Activated T-cell treated with anti-CD3 and anti-CD28 coated beads, Interleukin-2, amount 50 U/mL, for 72 hours (primary cell): ENCODE results near the gene GSE1. TPM values are rescaled to one million over a fixed set of nuclear protein-coding genes. Genes with fewer than 3 reads are reported as not detected.

Source experiments
- ATAC-seq, 2 donors: fragments of 150-1000 bp; cut with Tn5 transposase; replicated peaks in 1 of 2; 2 replicates each; pipeline ENCODE4 v1.10.0; 2021; ENCODE audit warnings: moderate library complexity in 2 of 2, mild to moderate bottlenecking in 1 of 2
- DNase-seq, 2 donors: peaks; one replicate each; pipeline ENCODE4 v3.0.0; 2021 to 2022; ENCODE audit warnings: mixed read lengths in 1 of 2
- H3K27ac Mint-ChIP-seq: one replicate; pipeline ENCODE4 v1.8.0; 2022; ENCODE audit warnings: mild to moderate bottlenecking, moderate library complexity, mixed read lengths
- H3K27me3 Mint-ChIP-seq: one replicate; pipeline ENCODE4 v1.8.0; 2022; ENCODE audit warnings: low read depth, mixed read lengths
- H3K36me3 Mint-ChIP-seq, 2 donors: one replicate each; pipeline ENCODE4 v1.8.0; 2022; ENCODE audit warnings: mixed read lengths in 2 of 2, mild to moderate bottlenecking in 1 of 2; ENCODE audit not compliant: insufficient read depth in 2 of 2
- H3K4me1 Mint-ChIP-seq: one replicate; pipeline ENCODE4 v1.8.0; 2022; ENCODE audit warnings: low read depth, mixed read lengths
- H3K4me3 Mint-ChIP-seq, 2 donors: one replicate each; pipeline ENCODE4 v1.8.0; 2022; ENCODE audit warnings: mild to moderate bottlenecking in 2 of 2, mixed read lengths in 2 of 2, moderate library complexity in 2 of 2
- H3K9me3 Mint-ChIP-seq, 2 donors: one replicate each; pipeline ENCODE4 v1.8.0; 2022; ENCODE audit warnings: mixed read lengths in 2 of 2
- total RNA-seq, 2 donors: library from RNA; stranded (reverse); gene quantifications; one replicate each; pipeline ENCODE4 v1.2.3, GENCODE V29; 2022

Gene GSE1
- total RNA-seq, 2 donors from 2014 or later, result 26.7 to 30.9 TPM

DNA sequence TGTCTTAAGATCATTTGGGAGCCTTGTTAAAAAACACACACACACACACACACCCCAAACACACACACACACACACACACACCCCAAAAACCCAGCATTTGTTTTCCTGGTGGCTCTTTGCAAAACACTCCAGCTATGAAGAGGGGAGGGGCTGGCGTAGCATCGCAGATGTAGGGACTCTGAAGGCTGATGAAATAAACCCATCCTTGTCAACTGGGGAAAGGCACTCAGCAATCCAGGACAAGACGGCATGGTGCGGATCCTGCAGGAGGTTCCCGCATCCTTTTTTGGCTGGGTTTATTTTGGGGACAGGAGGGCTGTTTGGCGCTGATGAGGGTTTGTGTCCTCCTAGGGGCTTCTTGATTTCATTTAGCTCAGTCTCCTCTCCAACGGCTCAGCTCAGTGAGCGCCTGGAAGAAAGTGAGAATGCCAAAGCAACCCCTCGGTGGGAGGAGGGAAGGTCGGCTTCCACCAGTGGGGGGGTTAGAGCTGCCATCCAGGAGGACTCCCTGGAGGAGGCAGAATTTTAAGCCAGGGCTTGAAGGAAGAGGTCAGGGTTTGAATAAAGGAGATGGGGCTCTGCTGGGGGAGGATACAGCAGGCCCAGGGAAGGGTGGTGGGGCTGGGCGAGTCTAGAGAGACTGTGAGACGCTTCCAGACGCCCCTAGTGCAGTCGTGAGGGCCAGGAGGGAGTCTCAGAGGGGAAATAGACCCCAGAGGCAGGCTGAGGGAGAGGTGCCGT, 12.4 kb upstream of the GSE1 start:
- no peaks in the 10 kb centered on the region for H3K27me3 Mint-ChIP-seq
- no peak overlapping the region for H3K4me3 Mint-ChIP-seq
- no peaks in the 10 kb centered on the region for H3K4me1 Mint-ChIP-seq
- H3K9me3 Mint-ChIP-seq, result no peaks in the 10 kb centered on the region
- no peaks in the 10 kb centered on the region for H3K36me3 Mint-ChIP-seq
- DNase-seq (no peak), ATAC-seq (no peak)
- H3K27ac Mint-ChIP-seq, result no peak overlapping the region

DNA sequence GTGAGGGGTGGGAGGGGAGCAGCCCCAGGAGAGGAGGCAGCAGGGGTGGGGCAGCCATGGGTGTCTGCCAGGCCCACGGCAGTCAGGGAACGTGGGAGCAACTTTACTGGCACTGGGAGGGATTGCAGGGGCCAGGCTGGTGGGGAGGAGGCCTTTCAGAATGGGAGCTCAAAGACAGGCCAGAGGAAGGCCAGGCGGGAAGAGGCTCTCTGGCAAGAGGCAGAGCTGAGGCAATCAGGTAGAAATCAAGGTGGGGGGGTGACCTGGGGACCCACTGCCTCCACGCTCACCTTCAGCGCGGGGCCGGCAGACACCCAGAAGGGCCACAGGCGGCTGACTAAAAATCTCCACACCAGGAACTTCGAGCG, 11.9 kb upstream of the GSE1 start:
- no peak for DNase-seq
- Mint-ChIP-seq H3K27ac (no peak overlapping the region), H3K27me3 (no peaks in the 10 kb centered on the region), H3K4me1 (no peaks in the 10 kb centered on the region), H3K36me3 (no peaks in the 10 kb centered on the region), H3K9me3 (no peaks in the 10 kb centered on the region), H3K4me3 (no peak overlapping the region)
- no peak for ATAC-seq

DNA sequence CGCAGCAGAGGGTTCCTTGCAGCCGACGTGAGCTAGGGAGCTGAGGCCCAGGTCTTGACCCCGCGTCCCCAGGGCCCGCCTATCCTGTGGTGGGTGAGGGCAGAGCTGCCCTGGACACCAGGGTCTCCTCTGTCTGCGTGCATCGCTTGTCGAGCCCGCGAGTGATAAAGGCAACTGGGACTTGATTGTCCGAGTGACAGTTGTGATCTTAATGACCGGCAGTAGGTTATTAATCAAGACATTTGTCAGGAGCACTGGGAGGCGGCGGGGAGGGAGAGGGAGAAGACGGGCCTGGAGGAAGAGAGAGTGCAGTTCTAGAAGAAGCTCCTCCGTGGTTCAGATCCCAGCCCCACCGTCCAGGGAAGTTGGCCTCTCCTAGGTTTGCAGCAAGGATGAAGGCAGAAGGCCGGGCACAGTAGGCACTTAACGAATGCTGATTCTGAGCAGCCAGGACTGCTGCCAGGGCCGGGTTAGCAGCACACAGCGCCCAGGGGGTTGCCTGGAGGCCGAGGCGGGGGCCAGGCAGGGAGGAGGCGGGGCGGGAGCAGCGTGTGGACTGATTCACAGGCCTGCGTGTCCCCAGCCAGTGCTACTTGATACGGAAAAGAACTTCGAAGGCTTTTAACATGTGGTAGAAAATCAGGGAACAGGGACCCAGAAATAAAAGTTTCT, 11.3 kb upstream of the GSE1 start:
- H3K36me3 Mint-ChIP-seq, result no peaks in the 10 kb centered on the region
- ATAC-seq (no peak), DNase-seq (no peak)
- H3K4me3 Mint-ChIP-seq, result no peak overlapping the region
- no peaks in the 10 kb centered on the region for H3K27me3 Mint-ChIP-seq
- H3K9me3 Mint-ChIP-seq, result no peaks in the 10 kb centered on the region
- H3K4me1 Mint-ChIP-seq, result no peaks in the 10 kb centered on the region
- no peak overlapping the region for H3K27ac Mint-ChIP-seq

DNA sequence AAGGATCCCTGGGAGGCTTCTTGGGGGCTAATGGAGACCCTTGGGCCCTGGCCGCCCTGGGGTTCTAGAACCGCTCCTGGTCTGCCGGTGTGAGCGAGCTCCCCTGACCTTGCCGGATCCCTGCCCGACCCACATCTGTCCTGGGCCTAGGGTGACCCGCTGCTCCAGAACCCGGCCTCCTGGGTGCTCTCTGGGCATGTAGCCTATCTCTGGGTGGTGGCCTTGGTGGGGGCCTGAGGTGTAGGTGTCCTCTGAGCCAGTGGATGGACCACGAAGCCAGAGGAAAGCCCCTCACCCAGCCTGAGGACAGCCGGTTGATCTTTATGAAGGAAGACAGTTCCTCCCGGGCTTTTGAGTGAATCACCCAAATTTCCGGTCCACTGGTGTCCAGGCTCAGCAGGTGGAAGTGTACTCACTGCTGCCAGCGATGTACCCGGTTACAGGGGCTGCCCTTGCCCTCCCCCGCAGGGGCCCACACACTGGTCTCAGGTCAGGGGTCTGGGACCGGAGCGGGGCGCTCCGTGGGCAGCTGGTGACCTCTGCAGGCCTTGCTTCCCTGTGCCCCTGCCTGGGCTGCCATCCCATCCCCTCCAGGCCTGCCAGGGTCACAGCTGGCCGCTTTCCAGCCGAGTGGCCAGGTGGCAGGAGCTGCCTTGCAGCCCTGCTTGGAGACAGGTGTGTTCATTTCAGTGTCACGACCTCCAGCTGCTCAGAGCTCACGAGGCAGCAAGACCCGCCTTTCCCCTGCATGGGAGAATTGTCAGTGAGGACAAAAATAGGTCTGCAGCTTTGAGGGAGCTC, 10.5 kb upstream of the GSE1 start:
- H3K36me3 Mint-ChIP-seq, result no peaks in the 10 kb centered on the region
- no peak for DNase-seq
- no peak overlapping the region for H3K27ac Mint-ChIP-seq
- H3K4me3 Mint-ChIP-seq, result no peak overlapping the region
- no peaks in the 10 kb centered on the region for H3K9me3 Mint-ChIP-seq
- no peaks in the 10 kb centered on the region for H3K4me1 Mint-ChIP-seq
- no peak for ATAC-seq
- H3K27me3 Mint-ChIP-seq, result no peaks in the 10 kb centered on the region

DNA sequence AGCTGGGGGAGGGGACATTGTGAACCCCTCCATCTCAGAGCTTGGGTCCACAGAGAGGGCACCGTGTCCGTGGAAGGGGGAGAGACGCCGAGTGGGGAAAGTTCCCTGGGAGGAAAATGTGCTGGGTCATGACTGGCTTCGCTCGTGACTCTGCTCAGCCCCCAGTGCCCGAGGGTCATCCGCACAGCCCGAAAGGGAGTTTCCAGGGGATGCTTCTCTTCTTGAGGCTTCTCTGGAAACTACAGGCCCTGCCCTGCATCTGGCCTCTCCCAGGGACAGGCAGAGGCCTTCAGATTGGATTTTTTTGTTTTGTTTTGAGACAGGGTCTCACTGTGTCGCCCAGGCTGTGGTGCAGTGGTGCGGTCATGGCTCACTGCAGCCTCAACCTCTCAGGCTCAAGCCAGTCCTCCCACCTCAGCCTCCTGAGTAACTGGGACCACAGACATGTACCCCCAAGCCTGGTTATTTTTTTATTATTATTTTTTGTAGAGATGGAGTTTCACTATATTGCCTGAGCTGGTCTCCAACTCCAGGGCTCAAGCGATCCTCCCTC, 9.8 kb upstream of the GSE1 start:
- Mint-ChIP-seq H3K9me3 (no peaks in the 10 kb centered on the region), H3K4me3 (no peak overlapping the region), H3K36me3 (no peaks in the 10 kb centered on the region), H3K4me1 (no peaks in the 10 kb centered on the region), H3K27me3 (no peaks in the 10 kb centered on the region), H3K27ac (no peak overlapping the region)
- ATAC-seq (no peak), DNase-seq (no peak)

DNA sequence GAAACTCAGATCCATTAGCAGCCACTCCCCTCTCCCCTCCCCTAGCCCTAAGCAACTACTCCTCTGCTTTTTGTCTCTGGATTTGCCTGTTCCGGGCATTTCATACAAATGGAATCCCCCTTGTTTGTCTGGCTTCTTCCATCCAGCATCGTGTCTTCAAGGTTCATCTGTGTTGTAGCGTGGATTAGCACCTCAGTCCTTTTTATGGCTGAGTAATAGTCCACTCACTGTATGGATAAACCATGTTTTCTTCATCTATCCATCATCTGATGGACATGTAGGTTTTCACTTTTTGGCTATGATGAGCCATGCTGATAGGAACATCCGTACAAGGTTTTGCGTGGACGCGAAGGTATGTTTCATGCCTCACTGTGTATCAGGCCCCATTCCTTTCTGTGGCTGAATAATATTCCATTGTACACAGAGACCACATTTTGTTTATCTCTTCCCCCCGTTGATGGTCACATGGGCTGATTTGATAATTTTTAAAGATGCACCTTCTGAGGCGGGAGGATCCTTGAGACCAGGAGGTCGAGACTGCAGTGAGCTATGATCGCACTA, 8.9 kb upstream of the GSE1 start:
- no peaks in the 10 kb centered on the region for H3K27me3 Mint-ChIP-seq
- no peak overlapping the region for H3K27ac Mint-ChIP-seq
- H3K36me3 Mint-ChIP-seq, result no peaks in the 10 kb centered on the region
- DNase-seq (no peak), ATAC-seq (no peak)
- peaks cover 9% of the 10 kb centered on the region for H3K4me1 Mint-ChIP-seq
- no peak overlapping the region for H3K4me3 Mint-ChIP-seq
- no peaks in the 10 kb centered on the region for H3K9me3 Mint-ChIP-seq

DNA sequence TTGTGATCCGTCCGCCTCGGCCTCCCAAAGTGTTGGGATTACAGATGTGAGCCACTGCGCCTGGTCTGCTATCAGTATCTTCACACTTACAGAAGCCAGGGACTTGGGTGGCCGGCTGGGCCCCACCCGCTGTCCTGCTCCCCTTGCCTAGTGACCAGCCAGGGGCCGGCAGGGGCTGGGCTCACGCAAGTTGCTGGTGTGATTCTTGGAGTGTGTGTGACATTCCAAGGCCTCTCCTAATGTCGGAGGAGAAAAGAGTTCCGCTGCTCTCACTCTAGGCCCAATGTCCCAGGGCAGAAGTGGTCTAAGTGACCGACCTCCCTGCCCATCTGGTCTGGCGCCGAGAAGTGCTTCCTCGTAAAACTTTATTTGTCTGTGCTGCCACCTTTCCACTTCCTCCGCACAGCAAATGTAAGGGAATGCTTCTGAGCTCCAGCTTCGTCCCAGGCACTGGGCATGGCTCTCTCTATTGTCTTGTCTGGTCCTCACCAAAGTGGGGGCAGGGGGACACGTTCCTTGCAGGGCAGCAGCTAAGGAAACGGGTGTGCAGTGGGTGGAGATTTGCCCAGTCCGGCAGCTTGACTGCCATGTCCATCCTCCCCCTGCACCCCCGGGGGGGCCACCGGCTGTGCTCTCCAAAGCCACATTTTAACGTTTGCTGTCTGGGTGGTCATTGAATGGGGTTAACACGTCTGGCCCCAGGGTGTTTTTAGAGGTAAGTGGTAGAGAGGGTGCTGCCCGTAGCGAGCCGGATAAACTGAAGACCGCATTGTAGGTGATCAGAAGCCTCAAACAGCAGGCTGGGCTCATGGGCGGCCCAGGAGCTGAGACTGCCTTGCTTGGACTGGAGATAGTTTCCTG, 7.8 kb upstream of the GSE1 start:
- Mint-ChIP-seq H3K36me3 (no peaks in the 10 kb centered on the region), H3K9me3 (no peaks in the 10 kb centered on the region), H3K27me3 (no peaks in the 10 kb centered on the region), H3K4me1 (peaks cover 19% of the 10 kb centered on the region), H3K4me3 (no peak overlapping the region), H3K27ac (no peak overlapping the region)
- DNase-seq, result no peak
- no peak for ATAC-seq

DNA sequence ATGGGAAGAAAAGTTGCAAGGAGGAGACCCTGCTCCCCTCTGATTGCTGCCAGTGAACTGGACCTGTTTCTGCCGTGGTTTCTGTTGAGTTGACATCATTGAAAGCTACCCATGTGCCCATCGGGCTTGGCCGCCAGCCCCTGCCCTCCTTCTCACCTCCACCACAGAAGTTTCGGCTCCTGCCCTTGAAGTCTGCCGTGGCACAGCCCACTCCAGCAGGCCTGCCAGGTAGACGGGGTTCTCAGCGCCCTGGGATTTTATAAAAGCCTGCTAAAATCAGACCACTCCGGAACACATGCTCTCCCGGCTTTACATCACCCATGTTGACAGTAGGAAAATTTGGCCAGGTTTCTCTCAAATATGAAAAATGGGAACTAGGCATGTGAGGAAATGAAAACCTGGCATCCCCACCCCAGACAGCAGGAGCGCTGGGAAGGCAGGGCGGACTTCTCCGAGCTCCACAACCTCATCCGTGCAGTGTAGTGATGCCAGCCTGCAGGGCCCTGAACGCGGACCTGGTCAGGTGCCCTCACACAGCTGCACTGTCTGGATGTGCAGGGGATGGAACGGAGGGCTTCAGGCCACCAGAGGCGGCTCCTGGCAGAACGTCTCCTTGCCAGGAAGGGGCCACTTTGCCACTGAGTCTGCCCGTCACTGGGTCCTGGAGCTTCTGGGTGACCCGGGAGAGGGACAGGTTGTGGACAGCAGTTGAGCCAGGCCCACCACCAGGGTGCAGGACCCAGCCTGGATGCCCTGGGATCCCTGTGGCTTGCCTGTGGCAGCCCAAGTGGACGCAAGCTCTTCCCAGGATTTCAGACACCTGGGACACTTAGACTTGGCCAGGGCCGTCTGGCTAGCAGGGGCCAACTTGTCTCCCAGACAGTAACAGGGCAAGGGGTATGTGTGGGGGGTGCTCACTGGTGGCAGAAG, 6.9 kb upstream of the GSE1 start:
- no peaks in the 10 kb centered on the region for H3K27me3 Mint-ChIP-seq
- H3K4me1 Mint-ChIP-seq, result peaks cover 26% of the 10 kb centered on the region
- no peaks in the 10 kb centered on the region for H3K36me3 Mint-ChIP-seq
- no peaks in the 10 kb centered on the region for H3K9me3 Mint-ChIP-seq
- ATAC-seq (no peak), DNase-seq (no peak)
- H3K4me3 Mint-ChIP-seq, result no peak overlapping the region
- no peak overlapping the region for H3K27ac Mint-ChIP-seq

DNA sequence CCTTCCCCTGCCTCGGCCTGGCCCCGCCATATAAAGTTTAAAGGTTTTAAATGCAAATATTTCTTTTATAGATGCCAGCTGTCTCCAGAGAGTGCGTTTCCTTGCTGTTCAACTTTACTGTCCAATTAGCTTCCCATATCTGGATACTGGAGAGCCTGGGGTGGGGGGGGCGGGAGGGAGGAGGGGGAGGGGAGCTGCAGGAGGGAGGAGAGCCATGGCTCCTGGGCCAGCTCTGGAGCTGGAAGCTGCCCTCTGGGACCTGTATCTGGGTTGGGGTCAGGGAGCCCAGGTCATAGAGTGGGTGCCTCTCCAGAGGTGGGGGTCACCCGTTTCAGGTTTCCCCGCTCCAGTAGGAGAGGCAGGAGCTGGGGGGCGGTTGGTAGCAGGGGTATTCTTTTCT, 6.2 kb upstream of the GSE1 start:
- no peaks in the 10 kb centered on the region for H3K36me3 Mint-ChIP-seq
- H3K4me3 Mint-ChIP-seq, result no peak overlapping the region
- H3K4me1 Mint-ChIP-seq, result peaks cover 26% of the 10 kb centered on the region
- DNase-seq (no peak), ATAC-seq (no peak)
- no peaks in the 10 kb centered on the region for H3K9me3 Mint-ChIP-seq
- no peak overlapping the region for H3K27ac Mint-ChIP-seq
- no peaks in the 10 kb centered on the region for H3K27me3 Mint-ChIP-seq

DNA sequence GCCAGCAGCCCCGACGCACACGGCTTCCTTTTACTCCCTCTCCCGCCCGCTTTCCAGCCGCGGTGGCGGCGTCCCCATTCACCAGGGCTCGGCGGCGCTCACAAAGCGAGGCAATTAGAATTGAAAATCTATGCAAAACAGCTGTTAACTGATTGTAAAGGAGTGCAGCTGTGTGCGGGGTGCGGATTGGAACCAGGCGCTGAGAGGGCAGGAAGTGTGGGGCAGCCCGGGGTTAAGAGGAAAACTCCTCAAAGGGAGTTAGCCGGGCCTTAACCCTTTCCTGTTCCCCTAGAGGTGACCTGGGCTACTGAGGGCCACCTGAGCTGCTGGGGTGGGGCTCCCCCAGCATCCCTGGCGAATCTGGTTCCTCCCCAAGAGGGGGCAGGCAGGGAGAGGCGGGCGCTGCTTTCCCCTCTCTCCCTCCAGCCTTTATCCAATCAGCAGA, 5.8 kb upstream of the GSE1 start:
- no peak overlapping the region for H3K4me3 Mint-ChIP-seq
- no peak overlapping the region for H3K27ac Mint-ChIP-seq
- DNase-seq (no peak), ATAC-seq (no peak)
- H3K4me1 Mint-ChIP-seq, result peaks cover 26% of the 10 kb centered on the region
- no peaks in the 10 kb centered on the region for H3K36me3 Mint-ChIP-seq
- no peaks in the 10 kb centered on the region for H3K27me3 Mint-ChIP-seq
- no peaks in the 10 kb centered on the region for H3K9me3 Mint-ChIP-seq

DNA sequence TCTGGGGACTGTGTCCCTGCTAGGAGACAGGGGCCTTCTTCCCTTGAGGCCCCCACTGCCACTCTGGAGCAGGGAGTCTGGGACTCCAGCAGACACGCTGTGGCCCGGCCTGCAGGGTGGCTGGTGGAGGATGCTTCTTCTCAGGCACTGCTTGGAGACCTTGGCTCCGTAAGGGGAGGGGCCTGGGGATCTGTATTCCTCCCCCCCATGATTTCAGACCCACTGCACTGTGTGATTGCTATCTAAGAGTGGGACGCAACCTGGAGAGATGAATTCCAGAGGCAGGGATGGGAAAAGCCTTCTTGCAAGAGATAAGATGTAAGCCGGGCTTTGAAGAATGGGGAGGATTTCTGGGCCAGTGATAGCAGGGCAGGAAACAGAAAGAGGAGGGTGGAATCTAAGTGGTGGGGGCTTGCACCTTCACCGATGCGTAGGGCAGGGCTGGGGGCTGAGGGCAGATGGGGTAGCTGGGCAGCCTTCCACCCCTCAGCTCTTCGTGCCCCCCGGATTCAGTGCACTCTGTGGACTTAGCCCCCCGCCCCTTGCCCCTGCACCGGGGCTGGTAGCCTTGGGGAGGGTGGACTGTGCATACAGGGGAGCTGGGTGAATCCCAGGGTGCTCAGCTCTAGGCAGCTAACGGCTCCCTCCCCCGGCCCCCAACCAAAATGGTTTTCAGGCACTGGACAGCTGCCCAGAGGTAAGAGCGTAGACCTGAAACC, 5.2 kb upstream of the GSE1 start:
- no peak overlapping the region for H3K27ac Mint-ChIP-seq

More for the DNA sequence above, 5.2 kb upstream of the GSE1 start:
- Mint-ChIP-seq H3K4me1 (peaks cover 26% of the 10 kb centered on the region), H3K4me3 (no peak overlapping the region), H3K36me3 (no peaks in the 10 kb centered on the region), H3K9me3 (no peaks in the 10 kb centered on the region), H3K27me3 (no peaks in the 10 kb centered on the region)
- no peak for ATAC-seq
- DNase-seq, result no peak
